Aortic smooth muscle cell (primary cell): ENCODE measurements around the gene GIT1. TPM values are rescaled to one million over a fixed set of nuclear protein-coding genes. Genes with fewer than 3 reads are reported as not detected.

Source experiments
- total RNA-seq: library from RNA; depleted of rRNA; stranded (reverse); fragments of >200 nt; gene quantifications from 2 replicates; pipeline ENCODE4 v1.2.3, GENCODE V29; 2014

GIT1 gene, protein sequence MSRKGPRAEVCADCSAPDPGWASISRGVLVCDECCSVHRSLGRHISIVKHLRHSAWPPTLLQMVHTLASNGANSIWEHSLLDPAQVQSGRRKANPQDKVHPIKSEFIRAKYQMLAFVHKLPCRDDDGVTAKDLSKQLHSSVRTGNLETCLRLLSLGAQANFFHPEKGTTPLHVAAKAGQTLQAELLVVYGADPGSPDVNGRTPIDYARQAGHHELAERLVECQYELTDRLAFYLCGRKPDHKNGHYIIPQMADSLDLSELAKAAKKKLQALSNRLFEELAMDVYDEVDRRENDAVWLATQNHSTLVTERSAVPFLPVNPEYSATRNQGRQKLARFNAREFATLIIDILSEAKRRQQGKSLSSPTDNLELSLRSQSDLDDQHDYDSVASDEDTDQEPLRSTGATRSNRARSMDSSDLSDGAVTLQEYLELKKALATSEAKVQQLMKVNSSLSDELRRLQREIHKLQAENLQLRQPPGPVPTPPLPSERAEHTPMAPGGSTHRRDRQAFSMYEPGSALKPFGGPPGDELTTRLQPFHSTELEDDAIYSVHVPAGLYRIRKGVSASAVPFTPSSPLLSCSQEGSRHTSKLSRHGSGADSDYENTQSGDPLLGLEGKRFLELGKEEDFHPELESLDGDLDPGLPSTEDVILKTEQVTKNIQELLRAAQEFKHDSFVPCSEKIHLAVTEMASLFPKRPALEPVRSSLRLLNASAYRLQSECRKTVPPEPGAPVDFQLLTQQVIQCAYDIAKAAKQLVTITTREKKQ
- total RNA-seq = 24.2 TPM in 2 replicates

DNA sequence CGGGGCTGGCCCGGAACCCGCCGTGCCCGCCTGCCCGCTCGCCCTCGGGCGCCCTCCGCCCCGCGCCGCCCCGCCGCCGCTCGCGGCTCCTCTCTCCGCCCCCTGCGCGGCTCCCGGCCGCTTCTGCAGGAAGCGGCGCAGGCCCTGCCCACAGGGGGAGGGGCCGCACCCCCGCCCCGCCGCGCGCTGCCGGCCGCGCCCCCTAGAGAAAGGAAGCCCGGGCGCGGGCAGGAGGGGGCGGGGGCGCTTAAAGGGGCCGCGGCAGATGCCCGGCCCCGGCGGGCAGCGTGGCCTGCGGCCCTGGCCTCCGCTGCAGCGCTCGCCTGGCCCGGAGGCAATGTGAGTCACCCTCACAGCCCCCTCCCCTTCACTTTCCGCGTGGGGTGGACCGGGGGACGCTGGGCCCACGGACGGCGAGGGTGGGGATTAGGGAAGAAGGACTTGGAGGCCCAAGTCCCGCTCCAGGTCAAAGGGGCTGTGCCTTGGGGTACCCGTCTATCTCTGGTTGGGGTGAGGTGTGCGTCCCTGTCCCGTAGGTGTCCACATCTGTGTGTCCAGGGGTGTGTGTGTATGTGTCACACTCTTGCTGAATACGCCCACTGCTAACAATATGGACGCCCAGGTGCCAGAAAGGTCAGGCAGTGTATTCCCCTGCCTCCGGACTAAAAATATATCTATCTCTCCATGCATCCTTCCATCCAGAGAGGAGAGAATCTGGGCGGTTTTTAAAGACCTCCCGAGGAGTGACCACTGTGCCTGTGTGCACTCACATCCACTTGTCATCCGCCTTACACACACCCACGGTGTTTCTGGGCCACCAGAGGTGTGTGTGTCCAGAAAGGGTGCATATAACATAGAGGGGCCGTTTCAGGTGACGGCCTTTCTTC is at the start of gene GIT1:
Gene GIT1 (minus strand): TSS at position 125 of the 887 bp plus-strand sequence. CDS start 270 bp downstream, outside the sequence.

GRCh38 chr17:29622337-29623282 is 33.2 kb upstream of the GIT1 start, which contains the start of gene CORO6:
CORO6 (minus strand) TSS chr17:29622912; CDS start chr17:29621421, 1,491 bp downstream.

DNA sequence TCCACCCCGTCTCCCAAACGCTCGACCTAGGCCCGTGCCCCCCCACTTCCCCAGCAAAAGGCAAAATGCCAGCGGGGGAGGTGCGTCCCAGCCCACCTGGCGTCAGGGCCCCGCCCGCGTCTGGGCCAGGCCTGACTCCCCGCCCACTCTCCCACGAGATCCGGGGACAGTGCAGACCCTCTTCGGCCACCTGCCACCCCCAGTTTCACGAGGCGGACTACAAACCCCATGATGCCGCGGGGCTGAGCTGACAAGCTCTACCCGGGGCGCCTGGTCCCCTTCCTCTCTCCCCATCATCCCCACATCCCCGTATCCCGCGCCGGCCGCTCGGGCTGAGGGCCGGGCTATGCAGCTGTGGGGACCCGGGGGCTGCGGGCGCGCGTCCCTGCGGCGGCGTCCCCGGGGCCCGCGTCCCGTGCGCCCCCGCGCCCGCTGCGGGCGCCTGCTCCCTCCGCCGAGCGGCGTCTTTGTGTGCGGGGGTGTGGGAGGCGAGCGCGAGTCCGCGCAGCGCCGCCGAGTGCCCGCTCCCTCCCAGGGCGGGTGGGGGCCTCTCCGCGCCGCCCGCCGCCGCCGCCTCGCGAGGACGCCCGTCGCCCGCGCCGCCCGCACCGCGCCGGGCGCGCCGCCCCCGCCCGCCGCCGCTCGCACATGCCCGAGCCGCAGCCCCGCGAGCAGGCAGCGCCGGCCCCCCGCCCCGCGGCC is 3.6 kb upstream of the GIT1 start, which contains the start of gene ANKRD13B:
Gene ANKRD13B (plus strand): TSS at position 283 of the 702 bp plus-strand sequence. CDS start 490 bp downstream, outside the sequence.

GRCh38 chr17:29568331-29569244 is 20.9 kb downstream of the GIT1 start, which contains the start of gene TP53I13:
TP53I13 (plus strand) TSS chr17:29568701; CDS start chr17:29568759, 58 bp downstream.

GRCh38 chr17:29566473-29567303 is 22.8 kb downstream of the GIT1 start, which contains the start of gene ABHD15:
ABHD15 (minus strand) TSS chr17:29567037; CDS start chr17:29566966, 71 bp downstream.

Other genes starting within 250 kb of the GIT1 start
- gene TAOK1, start 199.3 kb downstream of the GIT1 start, total RNA-seq = 57.9 and 61.3 TPM in 2 replicates
- 7.6 and 8.5 TPM in 2 replicates for gene ABHD15, start 22.6 kb downstream of the GIT1 start, total RNA-seq
- 33.9 and 39.0 TPM in 2 replicates for gene TP53I13, start 20.9 kb downstream of the GIT1 start, total RNA-seq
- gene ANKRD13B, start 3.5 kb upstream of the GIT1 start, total RNA-seq = 3.7 and 4.1 TPM in 2 replicates
- 2.9 and 7.0 TPM in 2 replicates for gene CORO6, start 33.3 kb upstream of the GIT1 start, total RNA-seq